Endothelial cell of umbilical vein (primary cell): Measurements from ENCODE around the gene SLC51B. TPM values are rescaled to one million over a fixed set of nuclear protein-coding genes. Genes with fewer than 3 reads are reported as not detected.

Experiments used
- BruUV-seq: library from RNA; stranded (reverse); fragments of 400-500 nt; replicated peaks from 2 replicates; lab custom pipeline; 2021; lab: Mats Ljungman, UMichigan
- CTCF ChIA-PET: fragments of 300-600, 350-600 bp; sonication (Branson Sonifier 250); formaldehyde crosslinking; loops from one replicate; lab custom pipeline; 2021; ENCODE audit warnings: antibody characterized with exemption, inconsistent platforms; lab: Charles Lee
- POLR2A ChIA-PET: fragments of 300-600, 350-600 bp; sonication (Branson Sonifier 250); formaldehyde crosslinking; loops from one replicate; lab custom pipeline; 2021; ENCODE audit warnings: antibody characterized with exemption, inconsistent platforms; lab: Charles Lee
- DNase-seq: peaks from one replicate; pipeline ENCODE4 v3.0.0-alpha.2; 2011; ENCODE audit warnings: low read depth, low spot score
- FAIRE-seq: peaks from 2 replicates; lab custom pipeline; 2011; peaks lifted over from hg19 to GRCh38; lab: Jason Lieb, UNC
- H2AFZ ChIP-seq: 2 replicates; pipeline ENCODE4 v1.6.0; 2012; ENCODE audit warnings: low read depth, low read length, control low read depth, inconsistent platforms
- H3K27ac ChIP-seq: 2 replicates; pipeline ENCODE4 v1.5.1; 2011; ENCODE audit warnings: low read depth, mild to moderate bottlenecking, control low read depth, low read length, moderate library complexity; ENCODE audit not compliant: insufficient read depth
- H3K27me3 ChIP-seq, 2 experiments: 2 replicates each; pipeline versions ENCODE4 v1.6.0 to v1.6.1; 2011; ENCODE audit warnings: low read length in 2 of 2, mixed read lengths in 1 of 2; ENCODE audit not compliant: control insufficient read depth in 2 of 2, insufficient read depth in 2 of 2
- H3K36me3 ChIP-seq, 2 experiments: 2 replicates in 1 of 2; 3 replicates in 1 of 2; pipeline ENCODE4 v1.5.1; 2011; ENCODE audit warnings: low read length in 2 of 2, mild to moderate bottlenecking in 1 of 2, moderate library complexity in 1 of 2; ENCODE audit not compliant: control insufficient read depth in 2 of 2, insufficient read depth in 2 of 2; ENCODE audit errors: extremely low read depth in 1 of 2
- H3K4me1 ChIP-seq: 3 replicates; pipeline ENCODE4 v1.5.1; 2011; ENCODE audit warnings: mild to moderate bottlenecking, low read length; ENCODE audit not compliant: control insufficient read depth, insufficient read depth; ENCODE audit errors: extremely low read depth
- H3K4me2 ChIP-seq: 2 replicates; pipeline ENCODE4 v1.6.1; 2011; ENCODE audit warnings: low read length, control low read depth, mixed read lengths; ENCODE audit not compliant: insufficient read depth
- H3K4me3 ChIP-seq, 3 experiments: fragments of 200-600 bp in 1 of 3; sonication (generic), shearing (Covaris generic) in 1 of 3; replicated peaks in 1 of 3; 2 replicates each; pipeline ENCODE4 v1.5.1; 2011 to 2016; ENCODE audit warnings: control low read depth in 3 of 3, low read length in 3 of 3, mild to moderate bottlenecking in 2 of 3, inconsistent platforms in 1 of 3, low read depth in 1 of 3, moderate library complexity in 1 of 3; ENCODE audit not compliant: insufficient read depth in 1 of 3
- H3K79me2 ChIP-seq: 2 replicates; pipeline ENCODE4 v1.6.0; 2012; ENCODE audit warnings: low read length, inconsistent platforms; ENCODE audit not compliant: control insufficient read depth, insufficient read depth
- H3K9ac ChIP-seq: replicated peaks from 2 replicates; pipeline ENCODE3; 2011; ENCODE audit warnings: low read length, control low read depth; ENCODE audit not compliant: insufficient read depth; ENCODE audit errors: extremely low read depth
- H3K9me1 ChIP-seq: replicated peaks from 3 replicates; pipeline ENCODE4 v1.6.0; 2011; ENCODE audit warnings: mild to moderate bottlenecking, low read length; ENCODE audit not compliant: control insufficient read depth, insufficient read depth; ENCODE audit errors: extremely low read depth
- H3K9me3 ChIP-seq: replicated peaks from 2 replicates; pipeline ENCODE4 v1.5.1; 2012; ENCODE audit warnings: low read length, inconsistent platforms; ENCODE audit not compliant: control insufficient read depth, insufficient read depth
- H4K20me1 ChIP-seq: replicated peaks from 2 replicates; pipeline ENCODE3; 2011; ENCODE audit warnings: mild to moderate bottlenecking, low read length; ENCODE audit not compliant: control insufficient read depth, insufficient read depth; ENCODE audit errors: extremely low read depth
- CTCF ChIP-seq, 2 donors: IDR thresholded peaks; 1 replicate in 1 of 2; 2 replicates in 1 of 2; pipeline ENCODE4 v1.5.1; 2011; ENCODE audit warnings: low read length in 2 of 2, mild to moderate bottlenecking in 2 of 2, moderate library complexity in 2 of 2, control low read depth in 1 of 2, inconsistent platforms in 1 of 2, low read depth in 1 of 2; ENCODE audit not compliant: insufficient read depth in 1 of 2; ENCODE audit errors: extremely low read depth in 1 of 2
- EZH2 ChIP-seq: IDR thresholded peaks from 2 replicates; pipeline ENCODE4 v1.6.1; 2012; ENCODE audit warnings: borderline replicate concordance, low read depth, mild to moderate bottlenecking, moderate library complexity, low read length, inconsistent platforms; ENCODE audit not compliant: severe bottlenecking
- FOS ChIP-seq: IDR thresholded peaks from 2 replicates; pipeline ENCODE4 v1.6.1; 2011; ENCODE audit warnings: mild to moderate bottlenecking, low read length, moderate library complexity, borderline replicate concordance; ENCODE audit not compliant: insufficient read depth
- GATA2 ChIP-seq: IDR thresholded peaks from 2 replicates; pipeline ENCODE4 v1.7.0; 2011; ENCODE audit warnings: low read depth, mild to moderate bottlenecking, moderate library complexity, mixed read lengths, low read length; ENCODE audit not compliant: insufficient read length, insufficient read depth
- JUN ChIP-seq: IDR thresholded peaks from 2 replicates; pipeline ENCODE4 v1.6.1; 2011; ENCODE audit warnings: borderline replicate concordance, low read depth; ENCODE audit not compliant: insufficient read length, insufficient read depth
- MAX ChIP-seq: IDR thresholded peaks from 2 replicates; pipeline ENCODE4 v1.6.1; 2011; ENCODE audit not compliant: insufficient read depth, insufficient read length
- MYC ChIP-seq: IDR thresholded peaks from one replicate; pipeline ENCODE4 v1.6.1; 2011; ENCODE audit warnings: mild to moderate bottlenecking, low read depth, low read length
- POLR2A ChIP-seq: IDR thresholded peaks from 2 replicates; pipeline ENCODE4 v1.6.1; 2012; ENCODE audit warnings: low read depth, mild to moderate bottlenecking, control low read depth, low read length
- POLR2AphosphoS5 ChIP-seq: IDR thresholded peaks from 2 replicates; pipeline ENCODE4 v1.6.1; 2012; ENCODE audit warnings: low read depth, mild to moderate bottlenecking, control low read depth, low read length, moderate library complexity; ENCODE audit not compliant: insufficient read depth
- dilution Hi-C: fragments of 300-500 bp; cut with MboI; formaldehyde crosslinking; loops from one replicate; pipeline ENCODE4 v1.15.0; 2019; ENCODE audit warnings: low sequenced_read_pairs; ENCODE audit not compliant: extremely low pct_ligation_motif_present
- intact Hi-C: fragments of 100-400 bp; cut with micrococcal nuclease; formaldehyde crosslinking; loops from one replicate; pipeline ENCODE4 v1.10.0; 2022
- polyA plus RNA-seq, 4 experiments: library from polyadenylated mRNA; depleted of rRNA in 3 of 4; stranded (reverse) in 3 of 4; unstranded in 1 of 4; fragments of >200 nt; gene quantifications; 2 replicates each; pipeline versions ENCODE4 v1.2.1 to v1.2.3, GENCODE V29; 2011 to 2012; ENCODE audit warnings: missing spikeins in 1 of 4
- total RNA-seq: library from RNA; stranded (reverse); gene quantifications from 2 replicates; pipeline ENCODE4 v1.2.3, GENCODE V29; 2021

The SLC51B gene
- total and polyA plus RNA-seq, 2 donors (not counting 3 experiments of a cell fraction or from before 2014, with no cell fraction given) = not detected

GRCh38 chr15:65037309-65037708 lies 7.9 kb upstream of the SLC51B start:
- TF ChIP-seq EZH2 = no peak
- no peak for TF ChIP-seq POLR2A
- no peak for TF ChIP-seq FOS
- no peak for TF ChIP-seq POLR2AphosphoS5
- no peak for TF ChIP-seq GATA2
- no peak for TF ChIP-seq MAX
- TF ChIP-seq JUN = no peak
- TF ChIP-seq CTCF (IDR thresholded peaks at IDR 0.05; ENCODE audit: extremely low read depth in 1 of 2, insufficient read depth in 1 of 2, low read depth in 1 of 2, low read length in 2 of 2) = no peak
- TF ChIP-seq MYC = no peak
- Histone ChIP-seq H2AFZ (no peak overlapping the region), H3K36me3 (no peaks in the 10 kb centered on the region), H3K4me2 (no peak overlapping the region), H3K27me3 (no peaks in the 10 kb centered on the region), H3K9me3 (no peaks in the 10 kb centered on the region), H3K27ac (no peak overlapping the region), H4K20me1 (no peaks in the 10 kb centered on the region), H3K4me3 (no peak overlapping the region), H3K9ac (no peak overlapping the region), H3K9me1 (no peaks in the 10 kb centered on the region), H3K4me1 (no peaks in the 10 kb centered on the region), H3K79me2 (no peaks in the 10 kb centered on the region)
- CTCF ChIA-PET = no interaction called here
- no peak for DNase-seq
- dilution Hi-C loops = no loop called here
- no TSS peak for BruUV-seq
- intact Hi-C loops = no loop called here
- no peak for FAIRE-seq
- POLR2A ChIA-PET = no interaction called here
